Measurements from ENCODE around the gene OR14A16. TPM values are rescaled to one million over a fixed set of nuclear protein-coding genes. Genes with fewer than 3 reads are reported as not detected.

OR14A16 gene
- total RNA-seq, 1 experiment from 2014 or later: 0.15 TPM

DNA sequence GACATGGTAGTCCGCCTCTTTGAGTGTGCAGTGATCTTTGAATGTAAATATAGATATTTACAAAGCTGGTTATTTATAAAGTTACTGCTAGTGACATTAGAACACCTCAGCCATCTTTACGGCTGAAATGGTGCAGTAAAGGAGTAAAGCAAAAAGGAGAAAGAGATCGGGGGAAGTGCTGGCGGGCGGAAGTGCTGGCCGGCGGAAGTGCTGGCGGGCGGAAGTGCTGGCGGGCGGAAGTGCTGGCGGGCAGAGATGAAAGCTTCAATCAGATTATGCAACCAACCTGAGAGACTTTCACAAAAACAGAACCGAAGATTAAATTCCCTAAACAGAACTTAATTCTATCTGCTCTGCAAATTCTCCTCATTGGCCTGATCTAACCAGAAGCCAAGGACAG, 1.4 kb upstream of the OR14A16 start:
- Histone ChIP-seq H3K79me1 (ENCODE audit: insufficient read depth, low read depth, low read length, poor library complexity, severe bottlenecking) (no peaks in the 10 kb centered on the region), H3K18ac (ENCODE audit: insufficient read length, low read depth, low read length) (no peak overlapping the region), H3K27ac (ENCODE audit: insufficient read length, low read depth, low read length) (no peak overlapping the region), H4K20me1 (ENCODE audit: control insufficient read depth, insufficient read depth, insufficient read length) (no peaks in the 10 kb centered on the region), H4K5ac (ENCODE audit: insufficient read length, low read depth, low read length) (no peak overlapping the region), H4K91ac (ENCODE audit: insufficient read length, low read depth, low read length) (no peak overlapping the region), H3K4me1 (ENCODE audit: insufficient read depth, low read length) (no peaks in the 10 kb centered on the region), H3K79me2 (ENCODE audit: insufficient read depth, low read length) (no peaks in the 10 kb centered on the region), H2BK120ac (ENCODE audit: low read depth, low read length, poor library complexity, severe bottlenecking) (no peak overlapping the region), H3K56ac (ENCODE audit: insufficient read length, low read depth, low read length) (no peak overlapping the region), H3K4ac (ENCODE audit: low read depth, low read length) (no peak overlapping the region), H2BK20ac (ENCODE audit: low read depth, low read length, poor library complexity, severe bottlenecking) (no peak overlapping the region), H4K8ac (replicated peaks; ENCODE audit: insufficient read length, low read depth, low read length) (no peak overlapping the region), H3K23ac (ENCODE audit: insufficient read length, low read depth, low read length) (no peak overlapping the region), H3K14ac (ENCODE audit: insufficient read depth, low read length) (no peak overlapping the region), H2AK5ac (ENCODE audit: insufficient read length, low read length) (no peak overlapping the region), H2BK15ac (ENCODE audit: low read depth, low read length) (no peak overlapping the region), H2AFZ (ENCODE audit: low read length) (no peak overlapping the region), H3K4me2 (ENCODE audit: insufficient read depth, insufficient read length, low read length) (no peak overlapping the region), H3K9me3 (ENCODE audit: control insufficient read depth, low read depth, low read length) (peaks cover 20% of the 10 kb centered on the region), H2BK12ac (ENCODE audit: insufficient read length, low read depth, low read length) (no peak overlapping the region), H2BK5ac (ENCODE audit: insufficient read length, low read length) (no peak overlapping the region), H3T11ph (ENCODE audit: low read length) (no peak overlapping the region), H3K27me3 (ENCODE audit: insufficient read depth, low read length) (no peaks in the 10 kb centered on the region), H3K23me2 (ENCODE audit: insufficient read length, low read depth, low read length, poor library complexity, severe bottlenecking) (no peaks in the 10 kb centered on the region), H3K9ac (ENCODE audit: extremely low read depth, insufficient read length, low read length) (no peak overlapping the region)
- WGBS (ENCODE audit: extremely low coverage, insufficient read length, low lambda C conversion rate): no CpG with 5 or more reads among the region's 13 CpGs
- Mint-ChIP-seq H3K9me3 (peaks cover 23 to 40% of the 10 kb centered on the region in 2 experiments), H3K27me3 (ENCODE audit: low read depth) (no peaks in the 10 kb centered on the region), H3K36me3 (ENCODE audit: insufficient read depth in 1 of 3, low read depth in 3 of 3) (peaks cover 0 to 2% (median 0%) of the 10 kb centered on the region in 3 experiments; a peak in 2 of 7 replicates), H3K27ac (no peak overlapping the region), H3K4me3 (no peak overlapping the region), H3K4me1 (peaks cover 11 to 19% of the 10 kb centered on the region in 2 experiments)
- TF ChIP-seq, protein P1, sequence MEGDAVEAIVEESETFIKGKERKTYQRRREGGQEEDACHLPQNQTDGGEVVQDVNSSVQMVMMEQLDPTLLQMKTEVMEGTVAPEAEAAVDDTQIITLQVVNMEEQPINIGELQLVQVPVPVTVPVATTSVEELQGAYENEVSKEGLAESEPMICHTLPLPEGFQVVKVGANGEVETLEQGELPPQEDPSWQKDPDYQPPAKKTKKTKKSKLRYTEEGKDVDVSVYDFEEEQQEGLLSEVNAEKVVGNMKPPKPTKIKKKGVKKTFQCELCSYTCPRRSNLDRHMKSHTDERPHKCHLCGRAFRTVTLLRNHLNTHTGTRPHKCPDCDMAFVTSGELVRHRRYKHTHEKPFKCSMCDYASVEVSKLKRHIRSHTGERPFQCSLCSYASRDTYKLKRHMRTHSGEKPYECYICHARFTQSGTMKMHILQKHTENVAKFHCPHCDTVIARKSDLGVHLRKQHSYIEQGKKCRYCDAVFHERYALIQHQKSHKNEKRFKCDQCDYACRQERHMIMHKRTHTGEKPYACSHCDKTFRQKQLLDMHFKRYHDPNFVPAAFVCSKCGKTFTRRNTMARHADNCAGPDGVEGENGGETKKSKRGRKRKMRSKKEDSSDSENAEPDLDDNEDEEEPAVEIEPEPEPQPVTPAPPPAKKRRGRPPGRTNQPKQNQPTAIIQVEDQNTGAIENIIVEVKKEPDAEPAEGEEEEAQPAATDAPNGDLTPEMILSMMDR (conservative IDR thresholded peaks at IDR 0.05): no peak
- no peak for DNase-seq

All from H9 (cell line).